Kidney (tissue), 14 donors: ENCODE data around the gene AVL9. TPM values are rescaled to one million over a fixed set of nuclear protein-coding genes. Genes with fewer than 3 reads are reported as not detected.

Experiments used
- DNase-seq, 5 donors: peaks; one replicate each; pipeline ENCODE4 v3.0.0-alpha.2; 2013 to 2020
- FAIRE-seq: peaks from 2 replicates; lab custom pipeline; 2012; peaks lifted over from hg19 to GRCh38; lab: Jason Lieb, UNC
- H3K27ac ChIP-seq, 2 donors: one replicate each; pipeline ENCODE4 v1.7.0; 2013; ENCODE audit warnings: low read depth in 2 of 2, low read length in 2 of 2, inconsistent platforms in 1 of 2
- H3K27me3 ChIP-seq: one replicate; pipeline ENCODE4 v1.7.1; 2013; ENCODE audit warnings: low read length, inconsistent platforms; ENCODE audit not compliant: control insufficient read depth, insufficient read depth
- H3K36me3 ChIP-seq, 3 donors: one replicate each; pipeline versions ENCODE4 v1.7.0 to v1.7.1; 2013; ENCODE audit warnings: low read length in 3 of 3, control low read depth in 1 of 3, inconsistent platforms in 1 of 3; ENCODE audit not compliant: insufficient read depth in 3 of 3, control insufficient read depth in 2 of 3
- H3K4me1 ChIP-seq, 3 donors: one replicate each; pipeline versions ENCODE4 v1.7.0 to v1.7.1; 2013; ENCODE audit warnings: low read length in 3 of 3, inconsistent platforms in 1 of 3, low read depth in 1 of 3; ENCODE audit not compliant: control insufficient read depth in 2 of 3, insufficient read depth in 2 of 3
- H3K4me3 ChIP-seq, 3 donors: one replicate each; pipeline versions ENCODE4 v1.7.0 to v1.8.1; 2013; ENCODE audit warnings: low read length in 3 of 3, control low read depth in 1 of 3, inconsistent platforms in 1 of 3
- H3K9ac ChIP-seq, 3 donors: one replicate each; pipeline versions ENCODE4 v1.7.0 to v1.7.1; 2013; ENCODE audit warnings: low read length in 3 of 3, control low read depth in 1 of 3, inconsistent platforms in 1 of 3
- H3K9me3 ChIP-seq, 3 donors: one replicate each; pipeline versions ENCODE4 v1.7.0 to v1.7.1; 2013; ENCODE audit warnings: low read length in 3 of 3, control low read depth in 1 of 3, inconsistent platforms in 1 of 3; ENCODE audit not compliant: control insufficient read depth in 2 of 3, insufficient read depth in 1 of 3
- CTCF ChIP-seq: IDR thresholded peaks from 3 replicates; pipeline ENCODE4 v1.5.1; 2012; ENCODE audit warnings: mild to moderate bottlenecking, moderate library complexity, borderline replicate concordance; ENCODE audit not compliant: insufficient read depth; ENCODE audit errors: extremely low read depth
- intact Hi-C: fragments of 100-400 bp; cut with DNase I; formaldehyde crosslinking; loops from one replicate; pipeline ENCODE4 v1.11.1; 2022
- polyA plus RNA-seq: library from polyadenylated mRNA; stranded (reverse); fragments of 350-450 nt; fragmentation: Illumina TruSeq; extraction: RNeasy Lipid Tissue Mini Kit (QIAGEN cat#74804); gene quantifications from one replicate; pipeline ENCODE4 v1.2.3, GENCODE V29; 2014; ENCODE audit warnings: low read depth, low replicate concordance; ENCODE audit not compliant: insufficient read depth
- total RNA-seq: library from RNA; stranded (reverse); fragmentation: NEBNext Ultra II Directional; extraction: Animal tissue kit (Norgen Biotek cat#: 25700); gene quantifications from one replicate; pipeline ENCODE4 v1.2.1, GENCODE V29; 2021
- donor health status: control.
- donor health status: control.
- donor health status: control.
- donor health status: control.
- donor health status: control.
- donor health status: DM: yes; HTN: yes; CAD: no.
- donor health status: Normal renal cell carcinoma (clear cell type).

AVL9 gene
- total and polyA plus RNA-seq, 2 donors from 2014 or later: 7.9 to 39.9 TPM

- H3K9me3 ChIP-seq: no peaks in the 10 kb centered on the region
- TF ChIP-seq CTCF: no peak
- H3K4me1 ChIP-seq: no peaks in the 10 kb centered on the region
- FAIRE-seq: no peak
- no peak overlapping the region for H3K9ac ChIP-seq
- H3K36me3 ChIP-seq: no peaks in the 10 kb centered on the region
- intact Hi-C loops: no loop called here
- no peak overlapping the region for H3K27ac ChIP-seq
- H3K4me3 ChIP-seq: no peak overlapping the region
- H3K27me3 ChIP-seq: no peaks in the 10 kb centered on the region
- DNase-seq: no peak
Observed at GRCh38 chr7:32458025-32458424, 37.3 kb upstream of the AVL9 start.

GRCh38 chr7:32459788-32460187 lies 35.5 kb upstream of the AVL9 start:
- no peak for TF ChIP-seq CTCF
- H3K27me3 ChIP-seq: no peaks in the 10 kb centered on the region
- no peaks in the 10 kb centered on the region for H3K9me3 ChIP-seq
- H3K9ac ChIP-seq: no peak overlapping the region
- H3K4me3 ChIP-seq: no peak overlapping the region
- no peak for FAIRE-seq
- H3K4me1 ChIP-seq: no peaks in the 10 kb centered on the region
- intact Hi-C loops: no loop called here
- no peak for DNase-seq
- no peaks in the 10 kb centered on the region for H3K36me3 ChIP-seq
- H3K27ac ChIP-seq: no peak overlapping the region

- H3K4me1 ChIP-seq: no peaks in the 10 kb centered on the region
- intact Hi-C loops: no loop called here
- no peak for TF ChIP-seq CTCF
- H3K27ac ChIP-seq: no peak overlapping the region
- DNase-seq: peak in 1 of 5 donors; percentile 20
- no peak for FAIRE-seq
- H3K4me3 ChIP-seq: no peak overlapping the region
- no peak overlapping the region for H3K9ac ChIP-seq
- no peaks in the 10 kb centered on the region for H3K9me3 ChIP-seq
- no peaks in the 10 kb centered on the region for H3K36me3 ChIP-seq
- H3K27me3 ChIP-seq: no peaks in the 10 kb centered on the region
Observed at GRCh38 chr7:32461484-32461883, 33.8 kb upstream of the AVL9 start.

- no peak for DNase-seq
- Histone ChIP-seq H3K36me3 (no peaks in the 10 kb centered on the region), H3K27ac (no peak overlapping the region), H3K9ac (no peak overlapping the region), H3K4me1 (no peaks in the 10 kb centered on the region), H3K9me3 (no peaks in the 10 kb centered on the region), H3K27me3 (no peaks in the 10 kb centered on the region), H3K4me3 (no peak overlapping the region)
- intact Hi-C loops: no loop called here
- no peak for FAIRE-seq
- no peak for TF ChIP-seq CTCF
Observed at GRCh38 chr7:32462451-32462850, 32.8 kb upstream of the AVL9 start.
